Myocyte (in vitro differentiated cells): Measurements from ENCODE around the gene KIFC1. TPM values are rescaled to one million over a fixed set of nuclear protein-coding genes. Genes with fewer than 3 reads are reported as not detected.

Experiments used
- microRNA-seq: library from miRNA; unstranded; fragments of <30 nt; microRNA quantifications from one replicate; pipeline ENCODE4, GENCODE V29; 2016
- total RNA-seq: library from RNA; depleted of rRNA; stranded (reverse); fragments of >200 nt; gene quantifications from 2 replicates; pipeline ENCODE4 v1.2.3, GENCODE V29; 2014

KIFC1 gene
- total RNA-seq, 1 donor from 2014 or later = 0.35 TPM

Small RNA genes within 50 kb of the gene (microRNA-seq; reads per million reads assigned to microRNA genes)
- not detected for gene MIR5004

Other genes starting within 250 kb of the KIFC1 start
- gene COL11A2, start 199.4 kb upstream of the KIFC1 start, total RNA-seq = 0.96 and 1.9 TPM in 2 replicates
- gene RXRB, start 191.2 kb upstream of the KIFC1 start, total RNA-seq = 29.3 and 36.9 TPM in 2 replicates
- 95.9 and 162 TPM in 2 replicates for gene SLC39A7, start 191.0 kb upstream of the KIFC1 start, total RNA-seq
- gene HSD17B8, start 187.2 kb upstream of the KIFC1 start, total RNA-seq = 9.4 and 15.9 TPM in 2 replicates
- gene RING1, start 183.3 kb upstream of the KIFC1 start, total RNA-seq = 21.6 and 21.8 TPM in 2 replicates
- 45.9 and 51.2 TPM in 2 replicates for gene VPS52, start 119.9 kb upstream of the KIFC1 start, total RNA-seq
- 1,802 and 1,984 TPM in 2 replicates for gene RPS18, start 119.7 kb upstream of the KIFC1 start, total RNA-seq
- gene B3GALT4, start 114.7 kb upstream of the KIFC1 start, total RNA-seq = 0.21 TPM in 1 of 2 replicates, not detected in the other
- gene WDR46, start 102.6 kb upstream of the KIFC1 start, total RNA-seq = 74.7 and 95.2 TPM in 2 replicates
- 61.0 and 71.6 TPM in 2 replicates for gene PFDN6, start 102.2 kb upstream of the KIFC1 start, total RNA-seq
- 27.9 and 31.0 TPM in 2 replicates for gene RGL2, start 92.9 kb upstream of the KIFC1 start, total RNA-seq
- gene TAPBP, start 77.7 kb upstream of the KIFC1 start, total RNA-seq = 66.3 and 69.2 TPM in 2 replicates
- 19.0 and 22.6 TPM in 2 replicates for gene ZBTB22, start 74.1 kb upstream of the KIFC1 start, total RNA-seq
- gene DAXX, start 68.9 kb upstream of the KIFC1 start, total RNA-seq = 37.6 and 39.6 TPM in 2 replicates
- gene PHF1, start 19.2 kb downstream of the KIFC1 start, total RNA-seq = 54.4 and 55.5 TPM in 2 replicates
- gene CUTA, start 26.3 kb downstream of the KIFC1 start, total RNA-seq = 163 and 189 TPM in 2 replicates
- 2.7 and 2.8 TPM in 2 replicates for gene SYNGAP1, start 28.2 kb downstream of the KIFC1 start, total RNA-seq
- 3.6 and 5.2 TPM in 2 replicates for gene ZBTB9, start 62.8 kb downstream of the KIFC1 start, total RNA-seq
- gene BAK1, start 188.5 kb downstream of the KIFC1 start, total RNA-seq = 23.9 and 27.3 TPM in 2 replicates
- 15.7 and 17.3 TPM in 2 replicates for gene ITPR3, start 229.5 kb downstream of the KIFC1 start, total RNA-seq